Uterus (tissue), 4 donors: Measurements from ENCODE around the gene CPT1A. TPM values are rescaled to one million over a fixed set of nuclear protein-coding genes. Genes with fewer than 3 reads are reported as not detected.

ENCODE experiments used
- DNase-seq, 2 donors: peaks; one replicate each; pipeline ENCODE4 v3.0.0-alpha.2; 2019 to 2020
- H3K27ac ChIP-seq, 2 donors: fragments of 200-600 bp; sonication (generic); 1 replicate in 1 of 2; 2 replicates in 1 of 2; pipeline ENCODE4 v1.5.1; 2016 to 2018
- H3K27me3 ChIP-seq, 2 donors: fragments of 200-600 bp; sonication (generic); one replicate each; pipeline ENCODE4 v1.5.1; 2018 to 2019; ENCODE audit warnings: control low read depth in 1 of 2
- H3K36me3 ChIP-seq, 2 donors: fragments of 200-600 bp; sonication (generic); one replicate each; pipeline ENCODE4 v1.5.1; 2019; ENCODE audit warnings: control low read depth in 1 of 2
- H3K4me1 ChIP-seq, 2 donors: fragments of 200-600 bp; sonication (generic); one replicate each; pipeline ENCODE4 v1.5.1; 2018 to 2019; ENCODE audit warnings: control low read depth in 1 of 2
- H3K4me3 ChIP-seq, 2 donors: fragments of 200-600 bp; sonication (generic); 1 replicate in 1 of 2; 2 replicates in 1 of 2; pipeline ENCODE4 v1.5.1; 2018 to 2019; ENCODE audit warnings: mild to moderate bottlenecking in 1 of 2
- H3K9me3 ChIP-seq, 2 donors: fragments of 200-600 bp; sonication (generic); one replicate each; pipeline ENCODE4 v1.5.1; 2019; ENCODE audit warnings: control low read depth in 1 of 2
- CTCF ChIP-seq, 4 experiments: fragments of 200-600 bp in 2 of 4; fragments of 450-650 bp in 2 of 4; sonication (generic) in 2 of 4; IDR thresholded peaks; one replicate each; pipeline ENCODE4 v1.5.1; 2016 to 2019; ENCODE audit warnings: antibody characterized with exemption in 4 of 4, mild to moderate bottlenecking in 2 of 4, moderate library complexity in 1 of 4
- POLR2A ChIP-seq, 2 donors: fragments of 450-650 bp; IDR thresholded peaks; one replicate each; pipeline ENCODE4 v1.6.1; 2016; ENCODE audit warnings: antibody characterized with exemption in 2 of 2, mild to moderate bottlenecking in 1 of 2, moderate library complexity in 1 of 2
- intact Hi-C: fragments of 100-400 bp; cut with DNase I; formaldehyde crosslinking; loops from one replicate; pipeline ENCODE4 v1.15.1; 2023; ENCODE audit warnings: low total_unique reads
- total RNA-seq, 4 donors: library from RNA; depleted of rRNA in 3 of 4; stranded (reverse); fragments of >200 nt in 3 of 4; gene quantifications; one replicate each; pipeline versions ENCODE4 v1.1.0 to v1.2.4, GENCODE V29; 2014 to 2023
- donor health status: DM: yes; HTN: yes; CAD: no.

The CPT1A gene
- total RNA-seq, 4 donors from 2014 or later: 27.2 to 125 (median 67.9) TPM

- DNase-seq: no peak
- H3K27me3 ChIP-seq: no peaks in the 10 kb centered on the region
- H3K4me3 ChIP-seq: no peak overlapping the region
- H3K36me3 ChIP-seq: no peaks in the 10 kb centered on the region
- intact Hi-C loops: no loop called here
- H3K4me1 ChIP-seq: no peaks in the 10 kb centered on the region
- no peak overlapping the region for H3K27ac ChIP-seq
- H3K9me3 ChIP-seq: no peaks in the 10 kb centered on the region
- TF ChIP-seq CTCF (IDR thresholded peaks at IDR 0.05) (no peak), POLR2A (IDR thresholded peaks at IDR 0.05) (no peak)
Measured at GRCh38 chr11:68766786-68767185, 74.9 kb downstream of the CPT1A start.

GRCh38 chr11:68764746-68765145 is 77.0 kb downstream of the CPT1A start:
- no peak for DNase-seq
- no peaks in the 10 kb centered on the region for H3K36me3 ChIP-seq
- H3K27me3 ChIP-seq: no peaks in the 10 kb centered on the region
- no peaks in the 10 kb centered on the region for H3K4me1 ChIP-seq
- no peak overlapping the region for H3K4me3 ChIP-seq
- no peaks in the 10 kb centered on the region for H3K9me3 ChIP-seq
- H3K27ac ChIP-seq: no peak overlapping the region
- intact Hi-C loops: no loop called here
- TF ChIP-seq CTCF (IDR thresholded peaks at IDR 0.05) (no peak), POLR2A (IDR thresholded peaks at IDR 0.05) (no peak)

GRCh38 chr11:68763926-68764657 is 77.6 kb downstream of the CPT1A start:
- H3K36me3 ChIP-seq: no peaks in the 10 kb centered on the region
- intact Hi-C loops: no loop called here
- DNase-seq: no peak

GRCh38 chr11:68763181-68763721 is 78.5 kb downstream of the CPT1A start:
- Histone ChIP-seq H3K4me1 (no peaks in the 10 kb centered on the region), H3K9me3 (no peaks in the 10 kb centered on the region), H3K27me3 (no peaks in the 10 kb centered on the region), H3K27ac (no peak overlapping the region), H3K36me3 (no peaks in the 10 kb centered on the region), H3K4me3 (no peak overlapping the region)
- TF ChIP-seq POLR2A (IDR thresholded peaks at IDR 0.05) (no peak), CTCF (IDR thresholded peaks at IDR 0.05) (no peak)
- no peak for DNase-seq
- intact Hi-C loops: no loop called here

More at GRCh38 chr11:68763926-68764657, 77.6 kb downstream of the CPT1A start:
- H3K4me1 ChIP-seq: no peaks in the 10 kb centered on the region
- no peaks in the 10 kb centered on the region for H3K9me3 ChIP-seq
- H3K27ac ChIP-seq: no peak overlapping the region
- no peak overlapping the region for H3K4me3 ChIP-seq
- no peak for TF ChIP-seq POLR2A (IDR thresholded peaks at IDR 0.05)
- TF ChIP-seq CTCF (IDR thresholded peaks at IDR 0.05): no peak
- no peaks in the 10 kb centered on the region for H3K27me3 ChIP-seq

- no peak for DNase-seq
- TF ChIP-seq POLR2A (IDR thresholded peaks at IDR 0.05): no peak
- no peak for TF ChIP-seq CTCF (IDR thresholded peaks at IDR 0.05)
- Histone ChIP-seq H3K27me3 (no peaks in the 10 kb centered on the region), H3K36me3 (no peaks in the 10 kb centered on the region), H3K4me3 (no peak overlapping the region), H3K4me1 (no peaks in the 10 kb centered on the region), H3K9me3 (no peaks in the 10 kb centered on the region), H3K27ac (no peak overlapping the region)
- intact Hi-C loops: no loop called here
Measured at GRCh38 chr11:68762481-68762880, 79.2 kb downstream of the CPT1A start.
